ENCODE results near the gene COMMD9.

DNA sequence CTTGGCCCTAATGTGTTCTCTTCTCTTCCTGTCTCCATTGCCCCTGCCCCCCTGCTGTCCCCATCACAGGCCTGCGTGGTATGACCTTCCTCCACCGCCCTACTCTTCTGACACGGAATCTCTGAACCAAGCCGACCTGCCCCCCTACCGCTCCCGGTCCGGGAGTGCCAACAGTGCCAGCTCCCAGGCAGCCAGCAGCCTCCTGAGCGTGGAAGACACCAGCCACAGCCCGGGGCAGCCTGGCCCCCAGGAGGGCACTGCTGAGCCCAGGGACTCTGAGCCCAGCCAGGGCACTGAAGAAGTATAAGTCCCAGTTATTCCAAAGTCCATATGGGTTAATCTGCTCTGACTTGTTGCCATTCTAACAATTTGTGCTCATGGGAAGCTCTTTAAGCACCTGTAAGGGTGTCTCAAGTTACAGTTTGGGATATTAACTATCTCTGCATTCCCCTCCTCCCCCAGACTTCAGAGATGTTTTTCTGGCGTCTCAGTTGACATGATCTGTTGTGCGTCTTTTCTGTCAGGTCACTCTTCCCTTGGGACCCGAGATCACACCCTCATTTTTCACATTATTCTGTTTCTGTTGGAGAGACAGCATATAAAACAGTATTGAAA is 60.0 kb downstream of the COMMD9 start:
- TF ChIP-seq, protein P1, sequence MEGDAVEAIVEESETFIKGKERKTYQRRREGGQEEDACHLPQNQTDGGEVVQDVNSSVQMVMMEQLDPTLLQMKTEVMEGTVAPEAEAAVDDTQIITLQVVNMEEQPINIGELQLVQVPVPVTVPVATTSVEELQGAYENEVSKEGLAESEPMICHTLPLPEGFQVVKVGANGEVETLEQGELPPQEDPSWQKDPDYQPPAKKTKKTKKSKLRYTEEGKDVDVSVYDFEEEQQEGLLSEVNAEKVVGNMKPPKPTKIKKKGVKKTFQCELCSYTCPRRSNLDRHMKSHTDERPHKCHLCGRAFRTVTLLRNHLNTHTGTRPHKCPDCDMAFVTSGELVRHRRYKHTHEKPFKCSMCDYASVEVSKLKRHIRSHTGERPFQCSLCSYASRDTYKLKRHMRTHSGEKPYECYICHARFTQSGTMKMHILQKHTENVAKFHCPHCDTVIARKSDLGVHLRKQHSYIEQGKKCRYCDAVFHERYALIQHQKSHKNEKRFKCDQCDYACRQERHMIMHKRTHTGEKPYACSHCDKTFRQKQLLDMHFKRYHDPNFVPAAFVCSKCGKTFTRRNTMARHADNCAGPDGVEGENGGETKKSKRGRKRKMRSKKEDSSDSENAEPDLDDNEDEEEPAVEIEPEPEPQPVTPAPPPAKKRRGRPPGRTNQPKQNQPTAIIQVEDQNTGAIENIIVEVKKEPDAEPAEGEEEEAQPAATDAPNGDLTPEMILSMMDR (IDR thresholded peaks at IDR 0.05; ENCODE audit: control extremely low read depth in 1 of 3, insufficient read depth in 1 of 3, low read depth in 1 of 3, low read length in 3 of 3): no peak
- TF ChIP-seq CHD2 (IDR thresholded peaks at IDR 0.05; ENCODE audit: low read length): no peak

All from H1 (cell line).